HL-60 (cell line): Measurements from ENCODE around the gene MS4A10.

Experiments
- DNase-seq, 2 experiments: peaks; one replicate each; pipeline ENCODE4 v3.0.0-alpha.2; 2010 to 2020; ENCODE audit warnings: low read depth in 1 of 2, low spot score in 1 of 2
- H3K27ac ChIP-seq: fragments of 250-450 bp; sonication (Bioruptor Pico); replicated peaks from 2 replicates; pipeline ENCODE4 v1.5.1; 2020; ENCODE audit warnings: mild to moderate bottlenecking, moderate library complexity
- H3K27me3 ChIP-seq: fragments of 250-450 bp; sonication (Bioruptor Pico); 2 replicates; pipeline ENCODE4 v1.5.1; 2021; ENCODE audit warnings: mild to moderate bottlenecking, moderate library complexity; ENCODE audit not compliant: insufficient read depth, poor library complexity, severe bottlenecking
- H3K4me3 ChIP-seq: replicated peaks from 2 replicates; pipeline ENCODE4 v1.5.1; 2011; ENCODE audit warnings: mild to moderate bottlenecking, control low read depth, low read length; ENCODE audit not compliant: insufficient read depth
- GABPA ChIP-seq: IDR thresholded peaks from 2 replicates; pipeline ENCODE4 v1.6.1; 2012; ENCODE audit warnings: low read depth
- POLR2AphosphoS5 ChIP-seq: IDR thresholded peaks from 2 replicates; pipeline ENCODE4 v1.6.1; 2012; ENCODE audit warnings: low read depth
- SPI1 ChIP-seq: IDR thresholded peaks from 2 replicates; pipeline ENCODE4 v1.6.1; 2012; ENCODE audit warnings: low read depth, mild to moderate bottlenecking, borderline replicate concordance
- TF ChIP-seq, protein P1 (sequence below): IDR thresholded peaks from 2 replicates; pipeline ENCODE4 v1.6.1; 2012; ENCODE audit warnings: low read depth; ENCODE audit not compliant: insufficient replicate concordance
- TF ChIP-seq, protein P2 (sequence below): IDR thresholded peaks from one replicate; pipeline ENCODE4 v1.5.1; 2011; ENCODE audit warnings: low read length, control low read depth, inconsistent platforms; ENCODE audit not compliant: insufficient read depth

The MS4A10 gene

DNA sequence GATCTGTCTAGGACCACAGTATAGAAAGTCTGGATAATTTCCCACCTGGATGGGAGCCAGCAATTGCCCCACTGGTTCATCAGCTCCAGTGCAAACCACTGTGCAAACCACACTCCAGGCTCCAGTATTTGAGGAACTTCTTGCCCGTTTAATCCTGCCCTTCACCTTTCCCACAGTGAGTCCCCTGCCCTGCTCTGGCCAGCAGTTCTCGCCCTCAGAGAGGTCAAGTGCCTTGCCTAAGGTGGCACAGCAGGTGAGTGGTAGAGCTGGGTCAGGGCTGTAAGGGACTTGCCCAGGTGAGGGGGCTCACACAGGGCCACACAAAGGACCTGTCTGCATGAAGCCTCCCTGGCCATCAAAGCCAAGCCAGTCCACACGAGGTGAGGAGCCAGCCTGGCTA lies 24.1 kb downstream of the MS4A10 start:
- no peaks in the 10 kb centered on the region for H3K27me3 ChIP-seq
- H3K4me3 ChIP-seq = no peak overlapping the region
- DNase-seq = peak in 1 of 2 experiments; percentile 11
- no peak overlapping the region for H3K27ac ChIP-seq
- TF ChIP-seq SPI1 (no peak), POLR2AphosphoS5 (no peak), GABPA (no peak)
- TF ChIP-seq, protein P1, sequence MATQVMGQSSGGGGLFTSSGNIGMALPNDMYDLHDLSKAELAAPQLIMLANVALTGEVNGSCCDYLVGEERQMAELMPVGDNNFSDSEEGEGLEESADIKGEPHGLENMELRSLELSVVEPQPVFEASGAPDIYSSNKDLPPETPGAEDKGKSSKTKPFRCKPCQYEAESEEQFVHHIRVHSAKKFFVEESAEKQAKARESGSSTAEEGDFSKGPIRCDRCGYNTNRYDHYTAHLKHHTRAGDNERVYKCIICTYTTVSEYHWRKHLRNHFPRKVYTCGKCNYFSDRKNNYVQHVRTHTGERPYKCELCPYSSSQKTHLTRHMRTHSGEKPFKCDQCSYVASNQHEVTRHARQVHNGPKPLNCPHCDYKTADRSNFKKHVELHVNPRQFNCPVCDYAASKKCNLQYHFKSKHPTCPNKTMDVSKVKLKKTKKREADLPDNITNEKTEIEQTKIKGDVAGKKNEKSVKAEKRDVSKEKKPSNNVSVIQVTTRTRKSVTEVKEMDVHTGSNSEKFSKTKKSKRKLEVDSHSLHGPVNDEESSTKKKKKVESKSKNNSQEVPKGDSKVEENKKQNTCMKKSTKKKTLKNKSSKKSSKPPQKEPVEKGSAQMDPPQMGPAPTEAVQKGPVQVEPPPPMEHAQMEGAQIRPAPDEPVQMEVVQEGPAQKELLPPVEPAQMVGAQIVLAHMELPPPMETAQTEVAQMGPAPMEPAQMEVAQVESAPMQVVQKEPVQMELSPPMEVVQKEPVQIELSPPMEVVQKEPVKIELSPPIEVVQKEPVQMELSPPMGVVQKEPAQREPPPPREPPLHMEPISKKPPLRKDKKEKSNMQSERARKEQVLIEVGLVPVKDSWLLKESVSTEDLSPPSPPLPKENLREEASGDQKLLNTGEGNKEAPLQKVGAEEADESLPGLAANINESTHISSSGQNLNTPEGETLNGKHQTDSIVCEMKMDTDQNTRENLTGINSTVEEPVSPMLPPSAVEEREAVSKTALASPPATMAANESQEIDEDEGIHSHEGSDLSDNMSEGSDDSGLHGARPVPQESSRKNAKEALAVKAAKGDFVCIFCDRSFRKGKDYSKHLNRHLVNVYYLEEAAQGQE = no peak
- TF ChIP-seq, protein P2, sequence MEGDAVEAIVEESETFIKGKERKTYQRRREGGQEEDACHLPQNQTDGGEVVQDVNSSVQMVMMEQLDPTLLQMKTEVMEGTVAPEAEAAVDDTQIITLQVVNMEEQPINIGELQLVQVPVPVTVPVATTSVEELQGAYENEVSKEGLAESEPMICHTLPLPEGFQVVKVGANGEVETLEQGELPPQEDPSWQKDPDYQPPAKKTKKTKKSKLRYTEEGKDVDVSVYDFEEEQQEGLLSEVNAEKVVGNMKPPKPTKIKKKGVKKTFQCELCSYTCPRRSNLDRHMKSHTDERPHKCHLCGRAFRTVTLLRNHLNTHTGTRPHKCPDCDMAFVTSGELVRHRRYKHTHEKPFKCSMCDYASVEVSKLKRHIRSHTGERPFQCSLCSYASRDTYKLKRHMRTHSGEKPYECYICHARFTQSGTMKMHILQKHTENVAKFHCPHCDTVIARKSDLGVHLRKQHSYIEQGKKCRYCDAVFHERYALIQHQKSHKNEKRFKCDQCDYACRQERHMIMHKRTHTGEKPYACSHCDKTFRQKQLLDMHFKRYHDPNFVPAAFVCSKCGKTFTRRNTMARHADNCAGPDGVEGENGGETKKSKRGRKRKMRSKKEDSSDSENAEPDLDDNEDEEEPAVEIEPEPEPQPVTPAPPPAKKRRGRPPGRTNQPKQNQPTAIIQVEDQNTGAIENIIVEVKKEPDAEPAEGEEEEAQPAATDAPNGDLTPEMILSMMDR = no peak

DNA sequence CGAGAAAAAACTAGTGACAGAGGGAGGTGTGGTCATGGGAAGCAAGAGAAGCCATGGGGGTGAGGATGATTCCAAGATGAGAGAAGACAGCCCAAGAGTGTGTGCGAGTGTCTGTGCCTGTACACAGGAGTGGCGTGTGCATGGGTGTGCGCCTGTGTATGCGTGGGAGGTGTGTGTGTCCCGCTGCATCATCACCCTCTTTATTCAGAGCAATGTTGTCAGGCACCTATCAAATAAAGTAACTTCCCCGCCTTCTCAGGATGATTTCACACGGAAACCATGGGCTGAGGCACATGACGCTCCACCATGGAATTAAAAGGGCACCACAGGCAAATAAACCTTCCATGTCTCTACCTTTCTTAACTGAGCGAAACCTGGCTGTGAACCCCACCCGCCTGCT lies 24.6 kb downstream of the MS4A10 start:
- Histone ChIP-seq H3K27ac (no peak overlapping the region), H3K27me3 (no peaks in the 10 kb centered on the region), H3K4me3 (no peak overlapping the region)
- no peak for DNase-seq
- TF ChIP-seq, protein P1 = no peak
- TF ChIP-seq SPI1 (no peak), POLR2AphosphoS5 (no peak), GABPA (no peak)
- TF ChIP-seq, protein P2 = no peak

DNA sequence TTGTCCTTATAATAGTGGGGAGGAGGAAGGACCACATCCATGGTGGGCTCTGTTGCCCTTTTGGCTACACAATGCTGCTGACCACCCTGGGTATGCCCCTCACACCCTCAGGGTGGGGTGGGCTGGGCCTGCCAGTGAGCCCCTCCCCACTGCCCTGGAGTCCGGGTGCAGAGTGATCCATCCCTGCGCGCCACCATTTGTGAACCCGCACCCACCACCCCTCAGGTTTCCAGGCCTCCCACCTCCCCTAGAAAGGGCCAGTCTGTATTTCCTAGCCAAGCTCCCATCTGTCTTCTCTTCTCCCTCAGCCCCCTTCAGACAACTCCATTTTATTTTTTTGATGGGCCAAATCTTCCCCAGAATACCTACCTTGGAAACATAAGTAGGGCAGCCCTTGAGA lies 25.0 kb downstream of the MS4A10 start:
- Histone ChIP-seq H3K27ac (no peak overlapping the region), H3K4me3 (no peak overlapping the region), H3K27me3 (no peaks in the 10 kb centered on the region)
- no peak for DNase-seq
- TF ChIP-seq SPI1 (no peak), POLR2AphosphoS5 (no peak), GABPA (no peak)
- TF ChIP-seq, protein P1 = no peak
- TF ChIP-seq, protein P2 = no peak
